ENCODE measurements around the gene C11orf86. TPM values are rescaled to one million over a fixed set of nuclear protein-coding genes. Genes with fewer than 3 reads are reported as not detected.

The C11orf86 gene
- total RNA-seq, 1 experiment from 2014 or later = not detected

DNA sequence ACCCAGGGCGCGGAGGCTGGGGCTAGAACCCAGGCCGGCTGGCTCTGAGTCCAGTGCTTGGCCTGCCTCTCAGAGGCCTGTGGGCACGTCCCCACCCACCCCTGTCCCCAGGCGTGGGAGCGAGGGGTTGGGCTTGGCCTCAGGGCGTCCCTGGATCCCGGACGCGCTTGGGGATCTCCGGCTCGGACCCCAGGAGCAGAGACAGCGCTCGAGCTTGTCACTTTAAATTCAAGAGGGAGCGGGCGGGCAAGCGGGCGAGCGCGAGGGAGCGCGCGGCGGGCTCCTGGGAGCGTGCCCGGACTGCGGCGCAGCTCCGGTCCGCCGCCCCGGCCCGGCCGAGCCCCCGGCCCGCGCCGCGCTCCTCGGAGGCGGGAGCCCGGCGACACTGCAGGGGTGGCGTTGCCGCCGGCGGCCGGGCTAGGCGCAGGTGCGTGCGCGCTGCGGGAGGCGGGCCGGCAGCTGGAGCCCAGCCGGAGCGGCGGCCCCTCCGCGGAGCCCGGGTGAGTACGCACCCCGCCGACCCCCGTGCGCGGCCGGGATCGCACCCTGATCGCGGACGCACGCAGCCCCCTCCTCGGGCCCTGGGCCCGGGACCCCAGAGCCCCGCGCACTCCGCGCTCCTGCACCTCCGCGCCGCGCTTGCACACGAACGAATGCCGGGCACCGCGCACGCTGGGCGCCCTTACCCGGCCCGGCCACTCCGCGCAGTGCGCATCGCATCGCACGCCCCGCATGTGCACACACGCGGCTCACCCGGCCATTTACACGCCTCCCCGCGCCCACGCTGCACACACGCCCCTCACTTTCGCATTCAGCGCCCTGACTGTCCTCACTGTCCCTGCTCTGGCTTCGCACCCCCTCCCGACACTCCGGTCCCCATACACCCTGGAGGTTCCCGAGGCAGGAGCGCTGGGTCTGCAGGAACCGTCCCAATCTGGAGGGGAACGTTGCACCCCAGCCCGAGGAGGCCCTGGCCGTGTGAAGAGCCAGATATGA, 48.2 kb downstream of the C11orf86 start, which contains the start of gene SYT12:
SYT12 (plus strand) TSS at position 174 of the 996 bp plus-strand sequence. CDS start 7,011 bp downstream, outside the sequence.
- BruUV-seq (replicated peaks) = no TSS peak
- Histone ChIP-seq H3K27ac (ENCODE audit: low read depth, low read length, poor library complexity, severe bottlenecking) (no peak within 1 kb of the TSS), H3K36me3 (ENCODE audit: insufficient read depth, low read length, poor library complexity, severe bottlenecking) (no peaks in the 10 kb centered on the region), H3K4me3 (ENCODE audit: low read depth, low read length, poor library complexity, severe bottlenecking) (peak within 1 kb of the TSS; percentile 54), H3K9me3 (ENCODE audit: low read depth, low read length, poor library complexity, severe bottlenecking) (no peaks in the 10 kb centered on the region), H3K4me1 (ENCODE audit: insufficient read depth, low read length, poor library complexity, severe bottlenecking) (peaks cover 20% of the 10 kb centered on the region), H3K27me3 (replicated peaks; ENCODE audit: insufficient read depth, low read depth, low read length, poor library complexity) (no peaks in the 10 kb centered on the region)
- ChIA-PET CTCF (interaction anchor here (0.6 to 1.5 kb wide), 3 partner anchors 8 to 29 kb away, joined by 3 to 13 read pairs (median 3); no protein-coding TSS in a partner anchor), POLR2A (ENCODE audit: low non-redundant PET) (interaction anchor here (0.7 kb wide), 1 partner anchor 345 kb away, joined by 3 read pairs; no protein-coding TSS in a partner anchor)
- no peak for TF ChIP-seq CTCF (conservative IDR thresholded peaks at IDR 0.05; ENCODE audit: low read depth, low read length)
- TF ChIP-seq EZH2 (IDR thresholded peaks at IDR 0.05; ENCODE audit: borderline replicate concordance, low read depth, low read length, poor library complexity, severe bottlenecking) = no peak
- intact Hi-C loops (cut with micrococcal nuclease; ENCODE audit: unreplicated experiment) = no loop called here
- peak; percentile 64 for DNase-seq (ENCODE audit: low spot score)

- Histone ChIP-seq H3K36me3 (ENCODE audit: insufficient read depth, low read length, poor library complexity, severe bottlenecking) (no peaks in the 10 kb centered on the region), H3K9me3 (ENCODE audit: low read depth, low read length, poor library complexity, severe bottlenecking) (no peaks in the 10 kb centered on the region), H3K4me1 (ENCODE audit: insufficient read depth, low read length, poor library complexity, severe bottlenecking) (peaks cover 20% of the 10 kb centered on the region), H3K4me3 (ENCODE audit: low read depth, low read length, poor library complexity, severe bottlenecking) (peak overlapping the region; percentile 54), H3K27me3 (replicated peaks; ENCODE audit: insufficient read depth, low read depth, low read length, poor library complexity) (no peaks in the 10 kb centered on the region), H3K27ac (ENCODE audit: low read depth, low read length, poor library complexity, severe bottlenecking) (no peak overlapping the region)
- no TSS peak for BruUV-seq (replicated peaks)
- ChIA-PET POLR2A (ENCODE audit: low non-redundant PET) (no interaction called here), CTCF (interaction anchor here (0.6 kb wide), 1 partner anchor 12 kb away, joined by 13 read pairs; no protein-coding TSS in a partner anchor)
- intact Hi-C loops (cut with micrococcal nuclease; ENCODE audit: unreplicated experiment) = no loop called here
- TF ChIP-seq EZH2 (IDR thresholded peaks at IDR 0.05; ENCODE audit: borderline replicate concordance, low read depth, low read length, poor library complexity, severe bottlenecking) (no peak), CTCF (conservative IDR thresholded peaks at IDR 0.05; ENCODE audit: low read depth, low read length) (no peak)
- DNase-seq (ENCODE audit: low spot score) = no peak
Measured at GRCh38 chr11:67023957-67024353, 48.9 kb downstream of the C11orf86 start.

DNA sequence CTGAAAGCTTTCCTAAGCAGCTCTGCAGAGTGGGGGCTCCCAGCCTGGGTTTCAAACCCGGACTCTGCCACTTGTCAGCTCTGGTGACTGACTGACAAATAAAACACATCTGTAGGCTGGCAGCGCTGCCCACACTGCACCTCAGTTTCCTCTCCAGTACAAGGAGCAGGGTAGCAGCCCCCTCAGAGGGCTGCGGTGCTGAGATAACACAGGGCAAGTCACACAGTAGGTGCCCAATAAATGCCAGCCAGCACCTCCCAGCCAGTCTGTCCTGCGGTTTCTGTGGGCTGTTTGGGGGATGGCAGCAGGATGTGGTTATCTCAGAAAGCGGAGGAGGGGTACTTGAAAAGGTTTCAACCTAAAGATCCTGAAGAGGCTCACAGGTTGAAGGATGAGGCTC, 49.3 kb downstream of the C11orf86 start:
- intact Hi-C loops (cut with micrococcal nuclease; ENCODE audit: unreplicated experiment) = no loop called here
- CTCF ChIA-PET = no interaction called here
- peaks cover 20% of the 10 kb centered on the region for H3K4me1 ChIP-seq (ENCODE audit: insufficient read depth, low read length, poor library complexity, severe bottlenecking)
- peak overlapping the region; percentile 54 for H3K4me3 ChIP-seq (ENCODE audit: low read depth, low read length, poor library complexity, severe bottlenecking)
- BruUV-seq (replicated peaks) = no TSS peak
- no peak for DNase-seq (ENCODE audit: low spot score)
- H3K9me3 ChIP-seq (ENCODE audit: low read depth, low read length, poor library complexity, severe bottlenecking) = no peaks in the 10 kb centered on the region
- no peak overlapping the region for H3K27ac ChIP-seq (ENCODE audit: low read depth, low read length, poor library complexity, severe bottlenecking)
- no peaks in the 10 kb centered on the region for H3K36me3 ChIP-seq (ENCODE audit: insufficient read depth, low read length, poor library complexity, severe bottlenecking)
- no peaks in the 10 kb centered on the region for H3K27me3 ChIP-seq (replicated peaks; ENCODE audit: insufficient read depth, low read depth, low read length, poor library complexity)
- TF ChIP-seq EZH2 (IDR thresholded peaks at IDR 0.05; ENCODE audit: borderline replicate concordance, low read depth, low read length, poor library complexity, severe bottlenecking) (no peak), CTCF (conservative IDR thresholded peaks at IDR 0.05; ENCODE audit: low read depth, low read length) (no peak)
- POLR2A ChIA-PET (ENCODE audit: low non-redundant PET) = no interaction called here
